Tibial nerve (tissue), 3 donors: ENCODE measurements around the gene ATRX.

ENCODE experiments used
- POLR2A ChIP-seq, 2 donors: fragments of 450-650 bp; IDR thresholded peaks; one replicate each; pipeline ENCODE4 v1.6.1; 2017; ENCODE audit warnings: antibody characterized with exemption in 2 of 2, mild to moderate bottlenecking in 2 of 2, moderate library complexity in 2 of 2
- TF ChIP-seq, protein P1 (sequence below), 5 experiments: fragments of 200-600 bp in 3 of 5; fragments of 450-650 bp in 2 of 5; sonication (generic) in 3 of 5; IDR thresholded peaks; one replicate each; pipeline ENCODE4 v1.5.1; 2016 to 2019; ENCODE audit warnings: antibody characterized with exemption in 5 of 5, mild to moderate bottlenecking in 3 of 5, moderate library complexity in 2 of 5

DNA sequence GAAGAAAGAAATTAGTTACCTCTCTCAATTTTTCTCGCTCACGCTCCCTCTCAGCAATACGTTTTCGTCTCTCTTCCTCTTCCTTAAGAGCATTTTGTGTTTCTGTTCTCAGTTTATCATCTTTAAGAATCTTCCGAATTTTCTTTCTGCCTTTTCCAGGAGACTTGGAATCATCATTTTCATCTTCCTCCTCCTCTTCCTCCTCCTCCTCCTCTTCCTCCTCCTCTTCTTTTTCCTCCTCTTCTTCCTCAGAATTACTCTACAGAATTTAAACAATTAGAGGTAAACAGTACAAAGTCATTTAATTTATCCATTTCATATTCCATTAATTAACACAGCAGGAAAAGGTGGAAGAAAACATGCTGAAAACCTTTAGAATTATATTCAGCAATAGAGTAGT lies 133.9 kb downstream of the ATRX start:
- TF ChIP-seq, protein P1, sequence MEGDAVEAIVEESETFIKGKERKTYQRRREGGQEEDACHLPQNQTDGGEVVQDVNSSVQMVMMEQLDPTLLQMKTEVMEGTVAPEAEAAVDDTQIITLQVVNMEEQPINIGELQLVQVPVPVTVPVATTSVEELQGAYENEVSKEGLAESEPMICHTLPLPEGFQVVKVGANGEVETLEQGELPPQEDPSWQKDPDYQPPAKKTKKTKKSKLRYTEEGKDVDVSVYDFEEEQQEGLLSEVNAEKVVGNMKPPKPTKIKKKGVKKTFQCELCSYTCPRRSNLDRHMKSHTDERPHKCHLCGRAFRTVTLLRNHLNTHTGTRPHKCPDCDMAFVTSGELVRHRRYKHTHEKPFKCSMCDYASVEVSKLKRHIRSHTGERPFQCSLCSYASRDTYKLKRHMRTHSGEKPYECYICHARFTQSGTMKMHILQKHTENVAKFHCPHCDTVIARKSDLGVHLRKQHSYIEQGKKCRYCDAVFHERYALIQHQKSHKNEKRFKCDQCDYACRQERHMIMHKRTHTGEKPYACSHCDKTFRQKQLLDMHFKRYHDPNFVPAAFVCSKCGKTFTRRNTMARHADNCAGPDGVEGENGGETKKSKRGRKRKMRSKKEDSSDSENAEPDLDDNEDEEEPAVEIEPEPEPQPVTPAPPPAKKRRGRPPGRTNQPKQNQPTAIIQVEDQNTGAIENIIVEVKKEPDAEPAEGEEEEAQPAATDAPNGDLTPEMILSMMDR (IDR thresholded peaks at IDR 0.05): no peak
- TF ChIP-seq POLR2A (IDR thresholded peaks at IDR 0.05): no peak
